HG03280 (cell line): ENCODE data around the gene ANKRD1.

Experiments used
- ATAC-seq: cut with Tn5 transposase; IDR thresholded peaks from one replicate; pipeline ENCODE4 v1.9.1; 2021; ENCODE audit warnings: mild to moderate bottlenecking, moderate library complexity; ENCODE audit not compliant: unreplicated experiment

ANKRD1 gene

DNA sequence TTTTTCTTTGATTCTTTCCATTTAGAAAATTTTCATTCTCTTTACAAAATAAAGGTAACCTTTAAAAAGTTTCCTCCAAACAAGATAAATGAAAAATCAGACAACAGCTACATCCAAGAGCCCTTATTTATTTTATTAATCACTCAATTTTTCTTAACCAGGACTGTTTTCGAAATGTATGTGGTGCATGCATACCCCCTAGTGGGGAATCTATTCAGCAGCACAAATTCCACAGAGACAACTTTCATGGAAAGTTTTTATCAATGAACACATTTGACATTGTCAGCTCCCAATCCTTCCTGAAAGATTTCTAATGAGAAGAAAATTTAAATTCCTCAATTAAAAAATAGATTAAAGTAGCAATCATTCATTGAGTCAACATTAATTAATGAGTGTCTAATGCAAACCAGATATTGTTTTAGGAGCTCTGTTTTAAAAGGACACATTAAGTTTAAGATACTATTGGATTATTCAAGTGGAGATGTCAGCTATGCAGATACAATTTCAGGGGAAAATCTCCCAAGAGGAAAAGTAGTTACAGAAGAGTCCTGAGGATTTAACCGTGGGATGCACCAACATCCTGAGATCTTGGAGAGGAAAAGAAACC, 57.9 kb downstream of the ANKRD1 start:
- no peak for ATAC-seq
